Fibroblast of the aortic adventitia (primary cell): ENCODE results near the gene PLB1. TPM values are rescaled to one million over a fixed set of nuclear protein-coding genes. Genes with fewer than 3 reads are reported as not detected.

ENCODE experiments used
- DNase-seq: peaks from one replicate; pipeline ENCODE4 v3.0.0-alpha.2; 2010; ENCODE audit warnings: low read depth
- H3K4me3 ChIP-seq: 2 replicates; pipeline ENCODE4 v1.5.1; 2011; ENCODE audit warnings: low read depth, mild to moderate bottlenecking, control low read depth, low read length, moderate library complexity
- total RNA-seq: library from RNA; depleted of rRNA; stranded (reverse); fragments of >200 nt; gene quantifications from 2 replicates; pipeline ENCODE4 v1.2.3, GENCODE V29; 2012; ENCODE audit warnings: low replicate concordance
- TF ChIP-seq, protein P1 (sequence below): IDR thresholded peaks from 2 replicates; pipeline ENCODE4 v1.5.1; 2011; ENCODE audit warnings: mild to moderate bottlenecking, low read length, control low read depth, inconsistent platforms; ENCODE audit not compliant: insufficient read depth

PLB1 gene, protein sequence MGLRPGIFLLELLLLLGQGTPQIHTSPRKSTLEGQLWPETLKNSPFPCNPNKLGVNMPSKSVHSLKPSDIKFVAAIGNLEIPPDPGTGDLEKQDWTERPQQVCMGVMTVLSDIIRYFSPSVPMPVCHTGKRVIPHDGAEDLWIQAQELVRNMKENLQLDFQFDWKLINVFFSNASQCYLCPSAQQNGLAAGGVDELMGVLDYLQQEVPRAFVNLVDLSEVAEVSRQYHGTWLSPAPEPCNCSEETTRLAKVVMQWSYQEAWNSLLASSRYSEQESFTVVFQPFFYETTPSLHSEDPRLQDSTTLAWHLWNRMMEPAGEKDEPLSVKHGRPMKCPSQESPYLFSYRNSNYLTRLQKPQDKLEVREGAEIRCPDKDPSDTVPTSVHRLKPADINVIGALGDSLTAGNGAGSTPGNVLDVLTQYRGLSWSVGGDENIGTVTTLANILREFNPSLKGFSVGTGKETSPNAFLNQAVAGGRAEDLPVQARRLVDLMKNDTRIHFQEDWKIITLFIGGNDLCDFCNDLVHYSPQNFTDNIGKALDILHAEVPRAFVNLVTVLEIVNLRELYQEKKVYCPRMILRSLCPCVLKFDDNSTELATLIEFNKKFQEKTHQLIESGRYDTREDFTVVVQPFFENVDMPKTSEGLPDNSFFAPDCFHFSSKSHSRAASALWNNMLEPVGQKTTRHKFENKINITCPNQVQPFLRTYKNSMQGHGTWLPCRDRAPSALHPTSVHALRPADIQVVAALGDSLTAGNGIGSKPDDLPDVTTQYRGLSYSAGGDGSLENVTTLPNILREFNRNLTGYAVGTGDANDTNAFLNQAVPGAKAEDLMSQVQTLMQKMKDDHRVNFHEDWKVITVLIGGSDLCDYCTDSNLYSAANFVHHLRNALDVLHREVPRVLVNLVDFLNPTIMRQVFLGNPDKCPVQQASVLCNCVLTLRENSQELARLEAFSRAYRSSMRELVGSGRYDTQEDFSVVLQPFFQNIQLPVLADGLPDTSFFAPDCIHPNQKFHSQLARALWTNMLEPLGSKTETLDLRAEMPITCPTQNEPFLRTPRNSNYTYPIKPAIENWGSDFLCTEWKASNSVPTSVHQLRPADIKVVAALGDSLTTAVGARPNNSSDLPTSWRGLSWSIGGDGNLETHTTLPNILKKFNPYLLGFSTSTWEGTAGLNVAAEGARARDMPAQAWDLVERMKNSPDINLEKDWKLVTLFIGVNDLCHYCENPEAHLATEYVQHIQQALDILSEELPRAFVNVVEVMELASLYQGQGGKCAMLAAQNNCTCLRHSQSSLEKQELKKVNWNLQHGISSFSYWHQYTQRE (N-terminal part only)
- 2.7 and 7.8 TPM in 2 replicates for total RNA-seq

DNA sequence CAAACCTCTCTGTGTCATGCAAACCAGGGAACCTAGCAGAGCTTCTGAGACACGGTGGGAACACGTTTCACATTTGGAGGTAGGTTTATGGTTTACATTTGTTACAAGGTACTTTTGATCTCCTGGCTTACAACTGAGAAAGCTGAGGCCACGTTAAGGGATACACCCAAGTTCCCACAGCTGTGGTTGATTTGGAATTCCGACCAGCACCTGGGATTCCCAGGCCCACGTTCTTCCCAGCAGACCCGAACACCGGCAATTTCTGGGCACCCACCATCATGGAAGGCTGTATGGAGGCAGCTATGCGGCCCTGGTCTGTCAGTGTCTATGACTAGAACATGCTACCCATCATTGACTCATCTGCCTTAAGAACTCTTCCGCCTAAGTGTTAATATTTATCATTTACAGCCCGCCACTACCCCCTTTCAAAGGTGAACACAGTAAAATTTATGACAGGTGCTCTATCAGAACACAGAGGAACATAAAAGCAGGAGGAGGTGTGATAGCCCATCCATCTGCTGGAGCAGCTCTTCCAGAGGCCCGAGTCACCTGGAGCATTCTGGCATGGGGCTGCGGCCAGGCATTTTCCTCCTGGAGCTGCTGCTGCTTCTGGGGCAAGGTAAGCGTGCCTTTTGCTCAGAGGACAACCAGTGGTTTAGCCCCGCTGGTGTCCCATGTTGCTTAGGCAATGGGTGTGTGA lies at the start of gene PLB1:
TSS of gene PLB1 (plus strand) at position 510 of the 700 bp plus-strand sequence. CDS start at position 565, 55 bp downstream.
- no peak within 1 kb of the TSS for H3K4me3 ChIP-seq
- TF ChIP-seq, protein P1, sequence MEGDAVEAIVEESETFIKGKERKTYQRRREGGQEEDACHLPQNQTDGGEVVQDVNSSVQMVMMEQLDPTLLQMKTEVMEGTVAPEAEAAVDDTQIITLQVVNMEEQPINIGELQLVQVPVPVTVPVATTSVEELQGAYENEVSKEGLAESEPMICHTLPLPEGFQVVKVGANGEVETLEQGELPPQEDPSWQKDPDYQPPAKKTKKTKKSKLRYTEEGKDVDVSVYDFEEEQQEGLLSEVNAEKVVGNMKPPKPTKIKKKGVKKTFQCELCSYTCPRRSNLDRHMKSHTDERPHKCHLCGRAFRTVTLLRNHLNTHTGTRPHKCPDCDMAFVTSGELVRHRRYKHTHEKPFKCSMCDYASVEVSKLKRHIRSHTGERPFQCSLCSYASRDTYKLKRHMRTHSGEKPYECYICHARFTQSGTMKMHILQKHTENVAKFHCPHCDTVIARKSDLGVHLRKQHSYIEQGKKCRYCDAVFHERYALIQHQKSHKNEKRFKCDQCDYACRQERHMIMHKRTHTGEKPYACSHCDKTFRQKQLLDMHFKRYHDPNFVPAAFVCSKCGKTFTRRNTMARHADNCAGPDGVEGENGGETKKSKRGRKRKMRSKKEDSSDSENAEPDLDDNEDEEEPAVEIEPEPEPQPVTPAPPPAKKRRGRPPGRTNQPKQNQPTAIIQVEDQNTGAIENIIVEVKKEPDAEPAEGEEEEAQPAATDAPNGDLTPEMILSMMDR = no peak
- DNase-seq = no peak

DNA sequence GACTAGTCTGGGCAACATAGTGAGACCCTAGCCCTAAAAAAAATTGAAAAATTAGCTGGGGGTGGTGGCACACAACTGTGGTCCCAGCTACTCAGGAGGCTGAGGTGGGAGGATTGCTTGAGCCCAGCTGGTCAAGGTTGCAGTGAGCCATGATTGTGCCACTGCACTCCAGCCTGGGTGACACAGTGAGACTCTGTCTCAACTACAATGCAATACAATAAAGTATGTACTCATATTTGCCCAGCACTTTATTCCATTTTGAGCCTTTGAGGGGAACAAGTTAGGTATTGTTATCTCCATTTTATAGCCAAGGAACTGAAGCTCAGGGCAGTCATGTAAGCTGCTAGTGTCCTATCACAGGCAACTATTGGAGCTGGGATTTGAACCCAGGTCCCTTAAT lies 49.3 kb upstream of the PLB1 start:
- TF ChIP-seq, protein P1 = no peak
- H3K4me3 ChIP-seq = no peak overlapping the region
- no peak for DNase-seq

DNA sequence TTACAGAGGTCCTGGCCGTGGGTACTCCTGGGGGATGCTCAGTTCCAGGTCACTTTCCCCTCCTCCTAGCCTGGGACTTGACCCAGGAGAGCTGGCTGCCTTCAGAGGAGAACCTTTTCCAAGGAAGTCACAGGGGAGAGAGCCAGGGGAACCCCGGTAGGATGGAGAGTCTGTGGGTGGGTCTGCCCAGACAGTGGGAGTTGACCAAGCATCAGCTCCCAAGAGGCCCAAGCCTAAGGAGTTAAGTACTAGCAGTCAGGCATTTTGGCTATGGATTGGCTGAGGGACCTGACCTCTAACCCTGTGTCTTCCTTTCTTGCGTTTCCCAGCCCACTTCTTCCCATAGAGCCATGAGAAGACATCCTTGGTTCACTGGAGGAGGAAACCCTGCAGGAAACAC lies 48.8 kb upstream of the PLB1 start:
- DNase-seq = no peak
- no peak overlapping the region for H3K4me3 ChIP-seq
- TF ChIP-seq, protein P1 = no peak

DNA sequence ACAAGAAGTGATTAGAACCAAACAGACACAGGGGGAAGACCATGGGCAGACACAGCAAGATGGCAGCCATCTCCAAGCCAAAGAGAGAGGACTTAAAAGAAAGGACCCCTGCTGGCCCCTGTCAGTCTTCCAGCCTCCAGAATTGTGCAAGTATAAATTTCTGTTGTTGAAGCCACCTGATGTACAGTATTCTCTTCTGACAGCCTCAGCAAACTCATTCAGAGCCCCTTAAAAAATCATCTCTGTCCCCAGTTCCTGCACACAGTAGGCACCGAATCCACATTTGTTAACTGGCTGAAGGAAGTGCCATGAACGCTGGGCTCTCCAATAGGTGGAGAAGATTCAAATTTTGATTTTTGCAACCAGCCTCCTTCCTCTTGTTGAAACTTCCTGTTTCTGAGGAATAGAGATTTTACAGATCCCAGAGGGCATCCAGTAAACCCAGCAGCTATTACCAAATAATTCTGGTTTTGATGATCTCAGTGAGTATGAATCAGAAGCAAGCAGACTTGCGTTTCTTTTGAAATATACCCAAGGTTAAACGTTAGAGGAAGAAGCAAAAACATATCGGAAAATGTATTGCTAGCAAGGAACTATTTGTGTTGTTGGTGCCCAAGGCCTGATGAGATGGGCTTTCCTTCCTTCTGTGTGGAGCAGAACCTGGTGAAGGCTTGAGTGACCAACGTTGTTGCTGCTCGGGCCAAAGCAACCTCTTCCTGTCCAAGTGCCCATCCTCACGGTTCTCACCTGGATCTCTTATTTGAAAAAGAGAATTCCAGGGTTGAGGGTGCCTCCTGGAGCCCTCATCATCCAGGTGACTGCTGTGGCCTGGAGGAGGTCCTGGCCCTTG lies 47.7 kb upstream of the PLB1 start:
- no peak overlapping the region for H3K4me3 ChIP-seq
- peak; percentile 91 for DNase-seq
- TF ChIP-seq, protein P1 = no peak

DNA sequence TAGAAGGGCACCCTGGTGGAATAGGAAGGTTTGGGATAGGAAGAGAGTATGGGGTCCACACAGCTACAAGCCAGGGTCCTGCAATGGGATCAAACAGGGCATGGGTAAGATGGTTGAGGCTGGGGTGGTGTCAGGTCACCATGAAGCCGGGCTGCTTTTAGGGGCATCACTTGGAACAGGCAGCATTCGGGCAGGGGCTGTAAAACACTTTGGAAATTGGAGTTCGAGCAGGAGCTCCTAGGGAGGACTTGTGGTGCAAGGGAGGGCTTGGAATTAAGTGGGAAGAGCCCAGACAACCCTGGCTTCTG lies 47.1 kb upstream of the PLB1 start:
- H3K4me3 ChIP-seq = no peak overlapping the region
- TF ChIP-seq, protein P1 = no peak
- no peak for DNase-seq
